ENCODE data around the gene MAFG. TPM values are rescaled to one million over a fixed set of nuclear protein-coding genes. Genes with fewer than 3 reads are reported as not detected.

The MAFG gene
- total and polyA plus RNA-seq, 2 donors (not counting 3 experiments of a cell fraction or from before 2014, with no cell fraction given), result 27.6 to 35.0 TPM

DNA sequence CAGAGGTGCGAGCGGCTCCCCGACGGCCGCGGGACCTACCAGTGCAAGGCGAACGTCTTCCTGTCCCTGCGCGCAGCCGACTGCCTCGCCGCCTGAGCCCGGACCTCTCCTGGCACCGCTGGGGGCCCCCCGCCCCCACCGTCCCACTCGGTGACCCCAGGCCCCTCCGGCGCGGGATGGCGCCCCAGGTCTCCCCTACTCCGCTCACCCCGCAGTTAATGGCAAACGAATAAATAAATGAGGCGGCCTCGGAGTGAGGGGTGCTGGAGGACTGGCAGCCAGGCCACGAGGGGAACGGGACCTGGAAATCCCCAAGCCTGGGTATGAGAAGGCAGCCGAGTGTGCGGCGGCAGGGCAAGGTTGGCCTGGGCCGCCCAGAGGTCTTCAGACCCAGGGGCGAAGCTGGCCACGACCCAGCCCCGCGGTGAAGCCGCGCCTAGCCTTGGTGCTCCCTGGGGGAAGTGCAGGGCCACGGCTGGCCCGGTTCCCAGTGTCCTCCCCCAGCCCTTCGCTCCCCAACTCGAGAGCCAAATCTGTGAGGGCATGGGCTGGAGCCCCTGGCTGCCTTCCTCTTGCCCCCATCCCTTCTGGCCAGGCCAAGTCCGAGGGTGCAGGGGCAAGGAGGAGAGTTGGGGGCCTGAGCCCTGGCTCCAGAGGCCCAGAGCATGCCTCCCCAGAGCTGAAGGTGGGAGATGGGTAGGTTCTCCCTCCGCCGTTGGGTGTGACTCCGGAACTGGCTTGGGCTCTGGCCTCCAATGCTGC is 24.7 kb downstream of the MAFG start:
- POLR2A ChIA-PET, result no interaction called here
- intact Hi-C loops (cut with micrococcal nuclease) (no loop called here), dilution Hi-C loops (cut with MboI; ENCODE audit: extremely low pct_ligation_motif_present, low sequenced_read_pairs) (no loop called here)
- Histone ChIP-seq H4K20me1 (replicated peaks; ENCODE audit: control insufficient read depth, extremely low read depth, insufficient read depth, low read length) (no peaks in the 10 kb centered on the region), H3K79me2 (ENCODE audit: control insufficient read depth, insufficient read depth, low read length) (no peaks in the 10 kb centered on the region), H3K9me3 (replicated peaks; ENCODE audit: control insufficient read depth, insufficient read depth, low read length) (no peaks in the 10 kb centered on the region), H3K4me1 (ENCODE audit: control insufficient read depth, extremely low read depth, insufficient read depth, low read length) (peaks cover 3% of the 10 kb centered on the region), H3K36me3 (ENCODE audit: control insufficient read depth in 2 of 2, extremely low read depth in 1 of 2, insufficient read depth in 2 of 2, low read length in 2 of 2) (peaks cover 2 to 8% of the 10 kb centered on the region in 2 experiments), H3K9me1 (replicated peaks; ENCODE audit: control insufficient read depth, extremely low read depth, insufficient read depth, low read length) (no peaks in the 10 kb centered on the region), H2AFZ (ENCODE audit: low read depth, low read length) (no peak overlapping the region), H3K4me2 (ENCODE audit: insufficient read depth, low read length) (no peak overlapping the region), H3K9ac (replicated peaks; ENCODE audit: extremely low read depth, insufficient read depth, low read length) (no peak overlapping the region), H3K4me3 (replicated peaks in 1 of 3; ENCODE audit: insufficient read depth in 1 of 3, low read depth in 1 of 3, low read length in 3 of 3) (no peak overlapping the region), H3K27me3 (ENCODE audit: control insufficient read depth in 2 of 2, insufficient read depth in 2 of 2, low read length in 2 of 2) (no peaks in the 10 kb centered on the region), H3K27ac (ENCODE audit: insufficient read depth, low read depth, low read length) (no peak overlapping the region)
- TF ChIP-seq EZH2 (IDR thresholded peaks at IDR 0.05; ENCODE audit: borderline replicate concordance, low read depth, low read length, severe bottlenecking) (peak; percentile 9), JUN (IDR thresholded peaks at IDR 0.05; ENCODE audit: borderline replicate concordance, insufficient read depth, insufficient read length, low read depth) (no peak), POLR2AphosphoS5 (IDR thresholded peaks at IDR 0.05; ENCODE audit: insufficient read depth, low read depth, low read length) (no peak), POLR2A (IDR thresholded peaks at IDR 0.05; ENCODE audit: low read depth, low read length) (no peak), MYC (IDR thresholded peaks at IDR 0.05; ENCODE audit: low read depth, low read length) (no peak), FOS (IDR thresholded peaks at IDR 0.05; ENCODE audit: borderline replicate concordance, insufficient read depth, low read length) (no peak), GATA2 (IDR thresholded peaks at IDR 0.05; ENCODE audit: insufficient read depth, insufficient read length, low read depth, low read length) (no peak)
- TF ChIP-seq, protein P1, sequence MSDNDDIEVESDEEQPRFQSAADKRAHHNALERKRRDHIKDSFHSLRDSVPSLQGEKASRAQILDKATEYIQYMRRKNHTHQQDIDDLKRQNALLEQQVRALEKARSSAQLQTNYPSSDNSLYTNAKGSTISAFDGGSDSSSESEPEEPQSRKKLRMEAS (IDR thresholded peaks at IDR 0.05; ENCODE audit: insufficient read depth, insufficient read length), result no peak
- TF ChIP-seq, protein P2, sequence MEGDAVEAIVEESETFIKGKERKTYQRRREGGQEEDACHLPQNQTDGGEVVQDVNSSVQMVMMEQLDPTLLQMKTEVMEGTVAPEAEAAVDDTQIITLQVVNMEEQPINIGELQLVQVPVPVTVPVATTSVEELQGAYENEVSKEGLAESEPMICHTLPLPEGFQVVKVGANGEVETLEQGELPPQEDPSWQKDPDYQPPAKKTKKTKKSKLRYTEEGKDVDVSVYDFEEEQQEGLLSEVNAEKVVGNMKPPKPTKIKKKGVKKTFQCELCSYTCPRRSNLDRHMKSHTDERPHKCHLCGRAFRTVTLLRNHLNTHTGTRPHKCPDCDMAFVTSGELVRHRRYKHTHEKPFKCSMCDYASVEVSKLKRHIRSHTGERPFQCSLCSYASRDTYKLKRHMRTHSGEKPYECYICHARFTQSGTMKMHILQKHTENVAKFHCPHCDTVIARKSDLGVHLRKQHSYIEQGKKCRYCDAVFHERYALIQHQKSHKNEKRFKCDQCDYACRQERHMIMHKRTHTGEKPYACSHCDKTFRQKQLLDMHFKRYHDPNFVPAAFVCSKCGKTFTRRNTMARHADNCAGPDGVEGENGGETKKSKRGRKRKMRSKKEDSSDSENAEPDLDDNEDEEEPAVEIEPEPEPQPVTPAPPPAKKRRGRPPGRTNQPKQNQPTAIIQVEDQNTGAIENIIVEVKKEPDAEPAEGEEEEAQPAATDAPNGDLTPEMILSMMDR (IDR thresholded peaks at IDR 0.05; ENCODE audit: extremely low read depth in 1 of 2, insufficient read depth in 1 of 2, low read depth in 1 of 2, low read length in 2 of 2), result no peak
- DNase-seq (ENCODE audit: low read depth, low spot score) (no peak), FAIRE-seq (no peak)
- BruUV-seq (replicated peaks), result no TSS peak
- CTCF ChIA-PET, result interaction anchor here (0.7 kb wide), 1 partner anchor 128 kb away, joined by 3 read pairs; no protein-coding TSS in a partner anchor

All from endothelial cell of umbilical vein (primary cell).